Measurements from ENCODE around the gene INAVA.

Gene INAVA, protein sequence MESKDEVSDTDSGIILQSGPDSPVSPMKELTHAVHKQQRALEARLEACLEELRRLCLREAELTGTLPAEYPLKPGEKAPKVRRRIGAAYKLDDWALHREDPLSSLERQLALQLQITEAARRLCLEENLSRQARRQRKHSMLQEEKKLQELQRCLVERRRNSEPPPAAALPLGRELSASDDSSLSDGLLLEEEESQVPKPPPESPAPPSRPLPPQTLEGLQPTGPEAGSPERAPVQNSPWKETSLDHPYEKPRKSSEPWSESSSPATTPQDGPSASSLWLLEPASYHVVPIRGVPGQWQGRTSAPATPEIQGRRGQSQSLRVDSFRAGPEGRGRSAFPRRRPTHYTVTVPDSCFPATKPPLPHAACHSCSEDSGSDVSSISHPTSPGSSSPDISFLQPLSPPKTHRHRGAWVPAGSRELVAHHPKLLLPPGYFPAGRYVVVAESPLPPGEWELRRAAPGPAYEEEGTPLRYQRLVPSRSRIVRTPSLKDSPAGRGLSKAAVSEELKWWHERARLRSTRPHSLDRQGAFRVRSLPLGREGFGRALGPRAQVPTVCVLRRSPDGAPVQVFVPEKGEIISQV

DNA sequence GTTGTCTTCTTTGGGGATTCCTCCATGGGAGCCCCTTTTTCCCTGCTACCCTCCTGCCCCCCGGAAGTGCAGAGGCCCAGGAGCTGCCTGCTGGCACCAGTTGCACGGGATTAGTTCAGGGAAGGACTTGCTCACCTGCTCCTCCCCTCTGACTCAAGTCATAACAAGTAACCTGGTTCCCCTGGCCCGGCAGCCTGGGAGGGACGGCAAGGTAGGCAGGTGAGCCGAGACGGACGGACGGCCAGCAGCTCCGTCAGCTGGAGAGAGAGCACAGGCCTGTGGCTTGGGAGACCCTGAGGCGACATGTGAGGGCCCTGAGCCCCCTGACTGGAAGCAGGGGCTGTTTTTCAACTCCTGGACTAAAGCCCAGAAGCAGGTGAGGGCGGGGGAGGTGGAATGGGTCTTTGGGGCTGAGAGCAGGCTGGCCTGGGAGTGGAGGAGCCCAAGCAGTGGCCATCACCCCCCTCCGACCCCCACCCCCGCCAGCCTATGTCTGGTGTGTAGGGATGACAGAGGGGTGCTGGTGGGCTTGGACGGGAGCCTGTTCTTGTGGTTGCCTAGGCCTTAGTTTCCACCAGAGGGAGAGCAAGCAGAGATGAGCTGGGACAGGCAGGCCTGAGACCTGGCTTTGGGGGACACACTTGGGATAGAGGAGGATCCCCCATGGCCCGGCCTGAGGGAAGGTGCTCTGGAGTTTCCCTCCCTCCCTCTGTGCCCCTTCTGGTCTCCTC is at the start of gene INAVA:
Gene INAVA, plus strand, starts transcription at position 189 of the 731 bp plus-strand sequence. CDS start 3,501 bp downstream, outside the sequence.
- no peak for DNase-seq (ENCODE audit: extremely low read depth in 1 of 2, low read depth in 1 of 2)

DNA sequence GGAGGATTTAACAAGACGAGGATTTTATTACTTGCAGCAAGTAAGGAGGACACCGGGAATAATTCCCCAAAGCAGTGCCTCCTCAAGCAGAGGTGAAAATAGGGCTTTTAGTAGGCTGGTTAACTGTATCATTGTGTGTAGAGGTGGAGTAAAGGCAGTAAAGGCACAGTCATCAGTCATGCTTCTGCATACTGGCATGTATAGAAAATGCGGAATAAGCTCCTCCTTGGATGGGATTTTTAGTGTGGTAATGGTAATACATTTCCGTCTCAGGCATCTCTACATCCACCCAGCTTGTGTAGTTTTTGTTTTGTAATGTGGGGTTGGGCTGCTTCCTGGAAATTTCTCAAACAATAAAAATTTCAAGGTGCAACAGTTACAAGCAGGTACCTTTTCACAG is 49.3 kb upstream of the INAVA start:
- DNase-seq (ENCODE audit: extremely low read depth in 1 of 2, low read depth in 1 of 2) = no peak

DNA sequence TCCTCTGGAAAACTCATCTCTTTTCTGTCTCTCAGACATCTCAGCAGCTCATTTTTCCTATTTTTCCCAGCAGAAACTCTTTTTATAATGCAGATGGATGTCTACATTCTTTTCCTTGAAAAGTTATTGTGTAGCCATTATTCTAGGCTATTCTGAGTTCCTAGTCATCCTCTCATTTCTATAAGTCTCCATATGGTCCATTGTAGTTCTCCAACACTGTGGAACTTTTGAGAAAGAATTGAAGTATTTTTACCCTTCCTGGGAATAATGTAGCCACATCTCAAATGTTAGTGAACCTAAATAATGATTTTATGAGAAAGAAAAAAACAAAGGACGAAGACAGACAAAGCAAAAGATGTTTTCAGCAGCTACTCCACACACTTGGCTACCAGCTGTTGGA is 48.3 kb upstream of the INAVA start:
- DNase-seq (ENCODE audit: extremely low read depth in 1 of 2, low read depth in 1 of 2) = no peak

DNA sequence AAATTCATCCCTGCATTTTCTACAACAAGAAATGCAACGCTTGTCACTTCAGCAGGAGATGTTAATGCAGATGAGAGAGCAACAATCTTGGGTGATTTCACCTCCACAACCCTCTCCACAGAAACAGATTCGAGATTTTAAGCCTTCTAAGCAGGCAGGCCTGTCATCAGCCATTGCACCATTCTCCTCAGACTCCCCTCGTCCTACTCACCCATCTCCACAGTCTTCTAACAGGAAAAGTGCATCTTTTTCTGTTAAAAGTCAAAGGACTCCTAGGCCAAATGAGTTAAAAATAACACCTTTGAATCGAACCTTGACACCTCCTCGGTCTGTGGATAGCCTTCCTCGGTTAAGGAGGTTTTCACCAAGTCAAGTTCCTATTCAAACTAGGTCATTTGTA is 45.3 kb upstream of the INAVA start:
- no peak for DNase-seq (ENCODE audit: extremely low read depth in 1 of 2, low read depth in 1 of 2)

DNA sequence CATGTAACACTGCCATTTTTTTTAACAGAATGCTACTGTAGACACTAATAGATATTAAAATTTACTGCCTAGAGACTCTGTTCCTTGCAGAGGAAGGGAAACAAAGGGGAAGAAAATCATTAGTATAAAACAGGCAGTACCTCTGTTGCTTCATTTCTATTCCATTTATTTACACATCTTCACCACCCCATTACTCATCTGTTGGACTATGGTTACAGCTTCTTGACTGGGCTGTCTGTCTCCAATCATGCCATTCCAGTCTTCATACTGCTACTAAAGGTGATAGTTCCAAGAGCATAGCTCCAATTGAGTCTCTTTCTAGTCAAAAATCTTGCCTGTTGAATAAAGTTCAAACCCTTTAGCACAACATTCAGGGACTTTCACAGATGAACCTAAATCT is 44.1 kb upstream of the INAVA start:
- no peak for DNase-seq (ENCODE audit: extremely low read depth in 1 of 2, low read depth in 1 of 2)

DNA sequence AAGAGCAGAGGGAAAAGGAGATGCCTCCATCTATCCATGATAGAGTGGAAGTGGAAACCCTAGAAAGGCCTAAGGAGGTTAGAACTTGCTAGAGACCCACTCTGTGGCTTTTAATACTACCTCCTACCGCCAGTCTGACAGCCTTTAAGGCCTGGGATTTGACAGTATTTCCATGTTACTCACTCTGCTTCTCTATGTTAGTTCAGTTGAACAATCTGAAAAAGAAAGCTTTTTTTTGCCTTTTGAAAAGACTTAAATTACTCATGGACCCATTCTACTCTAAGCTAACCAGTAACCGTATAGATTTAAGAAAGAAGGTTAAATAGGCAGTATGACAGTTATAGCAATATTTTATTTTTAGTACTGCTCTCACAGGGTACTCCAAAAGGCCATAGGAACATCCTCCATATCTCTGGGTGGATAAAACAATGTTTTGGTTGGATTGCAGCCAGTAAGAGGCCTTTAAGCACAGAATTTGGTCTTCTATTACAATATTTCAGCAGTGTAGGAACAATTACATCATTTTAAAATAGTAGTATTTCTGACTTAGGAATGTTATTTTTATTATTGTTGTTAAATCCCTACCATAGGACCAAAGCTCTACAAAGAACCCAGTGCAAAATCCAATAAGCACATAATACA is 37.9 kb upstream of the INAVA start:
- no peak for DNase-seq (ENCODE audit: extremely low read depth in 1 of 2, low read depth in 1 of 2)

DNA sequence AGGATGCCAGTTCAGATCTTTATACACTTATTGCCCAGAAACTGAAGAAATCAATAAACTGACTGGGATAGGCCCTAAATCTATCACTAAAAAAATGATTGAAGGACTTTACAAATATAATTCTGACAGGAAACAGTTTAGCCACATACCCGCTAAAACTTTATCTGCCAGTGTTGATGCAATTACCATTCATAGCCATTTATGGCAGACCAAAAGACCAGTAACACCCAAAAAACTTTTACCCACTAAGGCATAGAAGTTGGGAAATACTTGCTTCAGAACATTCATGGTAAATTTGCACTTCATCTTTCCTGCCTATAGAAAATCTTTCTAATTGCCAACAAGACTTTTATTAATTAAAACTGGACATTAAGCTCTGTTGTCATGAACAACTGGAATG is 36.9 kb upstream of the INAVA start:
- DNase-seq (ENCODE audit: extremely low read depth in 1 of 2, low read depth in 1 of 2) = no peak

DNA sequence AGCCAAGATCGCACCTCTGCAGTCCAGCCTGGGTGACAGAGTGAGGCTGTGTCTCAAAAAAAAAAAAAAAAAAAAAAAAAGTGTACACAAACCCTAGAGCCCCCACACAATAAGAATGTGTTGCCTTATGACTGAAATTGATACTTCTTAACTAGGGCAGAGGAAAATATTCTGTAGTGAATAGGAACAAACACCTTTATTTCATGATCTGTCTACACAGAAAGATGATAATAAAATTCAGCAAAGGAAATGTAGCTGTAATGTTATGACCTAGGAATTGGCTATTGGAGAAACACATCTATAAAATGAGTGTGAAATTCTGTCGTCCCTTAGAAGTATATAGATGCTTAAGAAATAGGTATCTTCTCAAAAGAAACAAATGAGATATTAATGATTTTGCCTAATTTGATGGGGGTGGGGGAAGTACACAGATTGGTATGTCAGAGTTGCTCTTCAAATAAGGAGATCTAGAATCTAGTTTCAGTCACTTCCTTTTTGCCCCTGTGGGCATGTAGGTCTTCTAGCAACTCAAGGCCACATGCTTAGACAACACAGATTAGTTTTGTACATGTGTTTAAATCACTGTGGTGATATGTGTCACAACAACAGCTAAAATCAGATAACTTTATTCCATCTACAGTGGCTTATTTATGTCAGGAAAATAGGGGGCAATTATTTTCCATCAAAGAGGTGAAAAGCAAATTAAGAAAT is 32.6 kb upstream of the INAVA start:
- DNase-seq (ENCODE audit: extremely low read depth in 1 of 2, low read depth in 1 of 2) = no peak

DNA sequence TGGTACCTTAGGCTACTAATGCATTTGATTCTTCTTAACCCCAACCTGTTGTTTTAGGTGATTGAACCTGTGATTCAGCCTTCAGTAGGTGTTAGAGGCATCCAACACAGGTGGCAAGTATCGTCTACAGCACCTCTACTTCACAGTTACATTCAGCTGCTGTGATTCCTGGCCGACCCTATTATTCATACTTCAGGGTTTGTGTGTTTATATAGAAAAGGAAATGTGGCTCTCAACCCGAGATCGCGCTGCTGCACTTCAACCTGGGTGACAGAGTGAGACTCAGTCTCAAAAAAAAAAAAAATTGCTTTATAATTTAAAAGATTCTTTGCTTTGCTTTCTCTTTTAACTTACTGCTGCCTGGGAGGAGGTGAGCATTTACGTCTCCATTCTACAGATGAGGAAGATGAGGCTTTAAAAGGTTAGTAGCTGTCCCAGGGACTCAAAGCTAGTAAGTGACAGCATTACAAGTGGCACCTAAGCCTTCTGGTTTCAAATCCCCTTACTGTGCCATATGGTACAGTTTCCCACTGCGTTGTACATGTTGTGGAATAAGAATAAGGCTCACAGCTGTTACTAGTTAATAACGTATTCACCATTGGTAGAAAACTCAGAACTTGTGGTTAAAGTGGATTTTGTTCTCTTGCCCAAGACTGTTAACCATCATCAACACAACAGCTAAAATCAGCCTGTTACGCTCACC is 31.8 kb upstream of the INAVA start:
- no peak for DNase-seq (ENCODE audit: extremely low read depth in 1 of 2, low read depth in 1 of 2)

DNA sequence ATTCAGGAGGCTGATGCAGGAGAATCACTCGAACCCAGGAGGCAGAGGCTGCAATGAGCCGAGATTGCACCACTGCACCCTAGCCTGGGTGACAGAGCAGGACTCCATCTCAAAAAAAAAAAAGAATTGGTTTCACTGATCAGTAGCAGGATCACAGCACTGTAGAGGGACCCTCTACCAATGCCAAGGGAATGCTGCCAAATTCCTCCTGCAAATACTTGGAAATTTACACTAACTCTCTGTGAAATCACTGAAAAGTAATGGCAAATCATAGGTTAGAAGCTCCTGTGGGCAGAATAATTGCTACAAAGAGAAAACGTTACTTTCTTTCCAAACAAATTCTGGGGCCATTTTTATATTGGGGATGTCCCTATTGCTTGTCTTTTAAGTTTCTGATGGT is 28.6 kb upstream of the INAVA start:
- DNase-seq (ENCODE audit: extremely low read depth in 1 of 2, low read depth in 1 of 2) = no peak

DNA sequence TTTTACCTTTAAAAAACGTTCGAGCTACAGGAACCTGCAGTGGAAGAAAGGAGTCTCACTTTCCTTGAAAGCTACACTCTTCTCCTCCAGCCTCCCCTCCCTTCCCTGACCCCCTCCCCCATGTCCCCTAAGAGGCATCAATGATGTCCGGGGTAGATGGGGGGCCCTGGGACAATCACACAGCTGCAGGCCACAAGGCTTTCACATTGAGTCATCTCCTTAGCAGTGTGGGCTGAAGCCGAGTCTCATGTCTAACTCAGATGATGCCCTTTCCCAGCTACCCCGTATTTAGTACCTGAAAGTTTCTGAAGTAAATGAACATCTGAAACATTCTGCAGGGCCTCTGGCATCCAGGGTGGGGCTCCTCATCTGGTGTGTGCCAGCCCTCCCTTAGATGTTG is 28.2 kb upstream of the INAVA start:
- DNase-seq (ENCODE audit: extremely low read depth in 1 of 2, low read depth in 1 of 2) = peak; percentile 41 to 56

DNA sequence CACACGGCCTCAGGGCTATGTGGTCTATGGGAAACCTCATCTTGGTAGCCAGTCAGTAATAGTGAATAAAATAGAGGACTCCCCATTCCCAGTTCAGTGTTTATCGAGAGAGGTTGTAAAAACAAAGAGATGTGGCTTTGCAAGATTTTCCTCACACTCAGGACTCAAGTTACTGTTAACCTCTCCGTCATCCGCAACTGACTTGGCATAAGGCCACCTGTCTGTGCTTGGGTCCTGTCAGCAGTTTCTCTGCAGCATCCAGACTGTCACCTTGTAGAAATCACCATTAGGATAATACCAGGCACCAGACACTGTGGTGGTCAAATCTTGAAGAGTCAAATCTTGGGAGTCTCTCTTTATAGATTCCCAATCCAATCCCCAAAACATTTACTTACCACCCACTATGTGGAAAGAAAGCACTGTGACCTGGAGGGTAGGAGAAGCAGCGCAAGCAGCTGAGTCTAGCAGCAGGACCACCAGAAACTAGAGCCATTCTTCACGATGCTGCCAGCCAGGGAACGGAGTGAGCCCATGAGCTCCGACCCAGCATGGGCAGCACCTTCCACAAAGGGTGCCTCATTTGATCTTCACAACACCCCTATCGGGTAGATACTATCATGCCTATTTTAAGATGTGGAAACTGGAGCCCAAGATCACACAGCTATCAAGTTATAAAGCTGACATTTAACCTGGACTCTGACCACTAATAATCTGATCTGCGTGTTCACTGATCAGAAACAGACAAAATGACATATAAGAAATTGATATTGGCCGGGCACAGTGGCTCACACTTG is 27.5 kb upstream of the INAVA start:
- DNase-seq (ENCODE audit: extremely low read depth in 1 of 2, low read depth in 1 of 2) = no peak

DNA sequence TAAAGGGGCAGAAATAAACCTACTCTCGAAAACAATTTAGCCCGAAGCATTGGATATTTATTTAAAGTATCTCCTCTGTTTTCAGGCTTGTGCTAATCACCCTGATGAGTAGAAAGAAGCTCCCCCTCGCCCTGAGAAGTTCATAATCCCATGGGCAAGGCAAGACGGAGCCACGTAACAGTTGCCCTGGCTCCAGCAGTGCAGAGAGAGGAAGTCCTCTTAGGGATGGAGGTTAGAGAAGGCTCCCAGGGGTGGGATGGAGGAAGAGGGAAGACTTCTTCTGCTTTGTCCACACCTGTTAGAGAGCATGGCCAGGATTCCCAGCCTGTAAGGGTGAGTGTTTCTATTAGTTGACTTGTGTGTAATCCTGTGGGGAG is 25.3 kb upstream of the INAVA start:
- DNase-seq (ENCODE audit: extremely low read depth in 1 of 2, low read depth in 1 of 2) = no peak

DNA sequence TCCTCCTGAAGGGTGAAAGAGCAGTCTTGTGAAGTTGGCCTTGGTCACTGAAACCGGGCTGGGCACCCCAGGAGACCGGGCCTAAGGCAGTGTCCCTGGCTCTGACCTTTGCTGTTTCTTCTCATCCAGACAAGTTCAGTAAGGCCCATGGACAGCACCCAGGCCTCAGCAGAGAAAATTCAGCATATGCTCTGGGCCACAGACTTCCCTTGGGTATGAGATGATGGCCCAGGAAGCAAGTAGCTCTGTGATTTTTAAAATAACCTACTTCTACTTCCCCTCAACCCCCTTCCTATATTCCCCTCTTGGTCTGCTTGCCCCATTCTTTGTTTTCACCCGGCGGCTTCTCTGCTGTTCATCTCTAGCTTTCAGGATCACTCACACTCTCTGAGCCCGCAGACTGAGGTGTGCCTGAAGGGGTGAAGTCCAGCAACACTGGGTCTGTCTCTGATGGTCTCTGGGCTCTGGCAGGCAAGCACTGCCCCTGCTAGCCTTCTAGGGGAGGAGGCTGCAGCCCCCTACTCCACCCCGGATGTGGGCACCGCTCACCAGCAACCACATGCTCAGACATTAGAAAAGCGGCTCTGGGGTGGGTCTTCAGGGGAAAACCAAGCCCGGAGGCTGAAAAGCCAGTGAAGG is 24.8 kb upstream of the INAVA start:
- DNase-seq (ENCODE audit: extremely low read depth in 1 of 2, low read depth in 1 of 2) = no peak

DNA sequence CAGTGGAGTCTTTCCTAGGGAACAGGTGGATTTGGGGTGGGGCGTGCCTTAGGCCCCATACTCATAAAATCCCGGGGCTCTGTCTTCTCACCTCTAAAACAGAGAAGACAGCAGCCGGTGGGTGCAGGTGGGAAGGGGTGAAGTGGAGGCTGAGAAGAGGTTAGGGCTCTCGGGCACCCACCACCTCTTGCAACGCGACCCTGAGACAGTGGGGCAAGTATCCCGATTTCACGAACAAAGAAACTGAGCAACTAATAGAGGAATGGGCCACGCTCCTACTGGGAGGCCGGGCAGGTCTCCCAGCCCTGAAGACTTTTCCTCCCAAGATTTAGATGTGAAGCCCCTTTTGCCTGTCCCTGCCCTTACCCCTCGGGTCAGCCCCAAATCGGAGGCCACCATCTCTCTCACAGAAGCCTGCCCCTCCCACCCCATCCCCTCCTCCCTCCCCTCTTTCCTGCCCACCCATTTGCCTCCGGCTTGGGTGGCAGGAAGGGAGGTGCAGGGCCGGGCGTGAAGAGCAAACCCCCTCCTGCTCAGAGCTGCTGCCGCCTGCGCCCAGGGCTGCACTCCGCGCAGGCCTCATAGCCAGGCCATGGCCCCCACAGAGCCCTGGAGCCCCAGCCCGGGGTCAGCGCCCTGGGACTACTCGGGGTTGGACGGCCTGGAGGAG is 22.1 kb upstream of the INAVA start, which contains the start of gene GPR25:
Gene GPR25, plus strand, starts transcription at position 536 of the 670 bp plus-strand sequence. Its CDS starts 57 bp downstream, at position 593.
- no peak for DNase-seq (ENCODE audit: extremely low read depth in 1 of 2, low read depth in 1 of 2)

DNA sequence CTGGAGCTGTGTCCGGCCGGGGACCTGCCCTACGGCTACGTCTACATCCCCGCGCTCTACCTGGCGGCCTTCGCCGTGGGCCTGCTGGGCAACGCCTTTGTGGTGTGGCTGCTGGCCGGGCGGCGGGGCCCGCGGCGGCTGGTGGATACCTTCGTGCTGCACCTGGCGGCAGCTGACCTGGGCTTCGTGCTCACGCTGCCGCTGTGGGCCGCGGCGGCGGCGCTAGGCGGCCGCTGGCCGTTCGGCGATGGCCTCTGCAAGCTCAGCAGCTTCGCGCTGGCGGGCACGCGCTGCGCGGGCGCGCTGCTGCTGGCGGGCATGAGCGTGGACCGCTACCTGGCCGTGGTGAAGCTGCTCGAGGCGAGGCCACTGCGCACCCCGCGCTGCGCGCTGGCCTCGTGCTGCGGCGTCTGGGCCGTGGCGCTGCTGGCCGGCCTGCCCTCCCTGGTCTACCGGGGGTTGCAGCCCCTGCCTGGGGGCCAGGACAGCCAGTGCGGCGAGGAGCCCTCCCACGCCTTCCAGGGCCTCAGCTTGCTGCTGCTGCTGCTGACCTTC is 21.5 kb upstream of the INAVA start:
- DNase-seq (ENCODE audit: extremely low read depth in 1 of 2, low read depth in 1 of 2) = no peak

DNA sequence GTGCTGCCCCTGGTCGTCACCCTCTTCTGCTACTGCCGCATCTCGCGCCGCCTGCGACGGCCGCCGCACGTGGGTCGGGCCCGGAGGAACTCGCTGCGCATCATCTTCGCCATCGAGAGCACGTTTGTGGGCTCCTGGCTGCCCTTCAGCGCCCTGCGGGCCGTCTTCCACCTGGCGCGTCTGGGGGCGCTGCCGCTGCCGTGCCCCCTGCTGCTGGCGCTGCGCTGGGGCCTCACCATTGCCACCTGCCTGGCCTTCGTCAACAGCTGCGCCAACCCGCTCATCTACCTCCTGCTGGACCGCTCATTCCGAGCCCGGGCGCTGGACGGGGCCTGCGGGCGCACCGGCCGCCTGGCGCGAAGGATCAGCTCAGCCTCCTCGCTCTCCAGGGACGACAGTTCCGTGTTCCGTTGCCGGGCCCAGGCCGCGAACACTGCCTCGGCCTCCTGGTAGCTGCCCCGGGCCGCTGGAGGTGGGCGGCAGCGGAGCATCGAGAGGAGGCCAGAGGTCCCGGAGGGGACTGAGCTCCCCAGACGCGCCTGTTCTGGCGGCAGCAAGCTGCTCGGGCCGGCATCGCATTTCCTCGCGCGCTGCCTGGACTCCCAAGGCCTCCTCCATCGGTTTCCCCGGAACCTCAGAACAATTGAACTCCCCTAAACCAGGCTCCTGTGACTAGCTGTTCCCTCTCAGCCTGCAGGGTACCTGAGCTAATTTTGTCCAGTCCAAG is 20.9 kb upstream of the INAVA start:
- DNase-seq (ENCODE audit: extremely low read depth in 1 of 2, low read depth in 1 of 2) = no peak

Measured in stimulated activated CD8-positive, alpha-beta memory T cell treated with anti-CD3 and anti-CD28 coated beads, Interleukin-7, amount 100 ng/mL, for 48 hours (primary cell).